Stimulated activated CD8-positive, alpha-beta memory T cell treated with anti-CD3 and anti-CD28 coated beads, Interleukin-12 subunit alpha, Interleukin-12 subunit beta, amount 100 ng/mL, for 24 hours (primary cell): ENCODE measurements around the gene SLC6A20.

ENCODE experiments used
- DNase-seq: peaks from one replicate; pipeline ENCODE4 v3.0.0-alpha.2; 2020; ENCODE audit errors: extremely low read depth

SLC6A20 gene

GRCh38 chr3:45800611-45801010 lies 4.3 kb upstream of the SLC6A20 start:
- DNase-seq, result no peak

DNA sequence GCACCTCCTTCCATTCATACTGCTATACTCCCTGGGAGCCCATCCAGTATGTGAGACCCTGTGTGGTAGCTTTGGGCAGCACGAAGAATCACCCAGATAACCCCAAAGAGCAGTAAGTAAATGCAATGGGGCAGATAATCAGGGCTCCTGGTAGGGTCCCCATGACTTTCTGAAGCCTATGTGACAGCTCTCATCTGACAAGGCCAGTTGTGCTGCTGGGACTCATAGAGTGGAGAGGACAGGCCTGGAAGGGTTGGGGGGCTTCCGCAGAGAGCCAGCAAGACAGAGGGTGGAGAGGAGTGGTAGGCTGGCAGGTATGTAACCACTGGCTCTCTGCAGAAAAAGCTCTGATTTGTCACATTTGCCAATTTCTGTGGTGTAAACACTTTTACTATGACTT lies 3.2 kb upstream of the SLC6A20 start:
- no peak for DNase-seq

DNA sequence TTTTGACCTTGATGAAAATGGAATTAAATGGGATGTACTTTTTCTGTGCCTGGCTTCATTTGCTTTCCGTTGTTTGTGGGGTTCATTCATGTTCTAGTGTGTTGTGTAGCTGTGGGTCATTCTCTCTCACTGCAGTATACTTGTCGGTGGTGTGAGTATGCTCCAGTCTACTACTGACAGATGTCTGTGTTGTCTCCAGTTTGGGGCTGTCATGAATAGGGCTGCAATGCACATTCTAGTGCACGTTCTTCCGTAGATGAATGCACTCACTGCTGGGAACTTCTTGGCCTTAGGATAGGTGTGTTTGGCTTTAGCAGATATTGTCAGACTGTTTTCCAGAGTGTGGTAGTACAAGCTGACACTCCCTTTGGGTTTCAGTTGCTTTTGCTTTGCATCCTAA lies 1.7 kb upstream of the SLC6A20 start:
- no peak for DNase-seq

DNA sequence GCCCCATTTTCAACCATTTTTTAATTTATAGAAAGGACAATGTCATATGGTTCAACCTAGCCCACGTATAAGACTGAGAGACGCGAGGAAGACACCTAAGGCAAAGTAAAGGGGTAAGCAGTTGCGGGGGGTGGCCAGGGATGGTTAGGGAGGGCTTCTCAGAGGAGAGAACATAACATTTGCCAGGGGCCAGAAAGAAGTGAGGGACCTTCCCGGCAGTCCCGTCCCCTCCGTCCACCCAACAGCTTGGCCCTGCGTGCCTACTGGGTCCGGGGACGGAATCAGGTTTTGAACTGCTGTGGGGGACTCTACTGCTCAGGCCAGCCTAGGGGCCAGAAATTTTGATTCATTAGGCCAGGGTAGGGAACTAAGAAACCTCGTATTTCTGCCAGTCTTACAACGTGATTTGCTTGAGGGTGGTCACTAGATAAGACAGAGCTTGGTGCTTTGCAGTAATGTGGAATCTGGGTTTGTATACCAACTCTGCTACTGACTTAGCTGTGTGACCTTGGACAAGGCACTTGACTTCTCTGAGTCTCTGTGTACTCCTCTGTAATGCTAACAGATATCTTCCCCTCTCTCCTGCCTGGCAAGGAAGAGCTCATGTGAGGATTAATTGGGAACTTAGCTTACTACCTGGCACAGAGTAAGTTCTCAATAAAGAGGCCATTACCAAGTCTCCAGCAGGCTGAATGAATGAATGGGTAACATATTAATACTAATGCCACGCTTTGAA lies 734 bp upstream of the SLC6A20 start:
- no peak for DNase-seq

DNA sequence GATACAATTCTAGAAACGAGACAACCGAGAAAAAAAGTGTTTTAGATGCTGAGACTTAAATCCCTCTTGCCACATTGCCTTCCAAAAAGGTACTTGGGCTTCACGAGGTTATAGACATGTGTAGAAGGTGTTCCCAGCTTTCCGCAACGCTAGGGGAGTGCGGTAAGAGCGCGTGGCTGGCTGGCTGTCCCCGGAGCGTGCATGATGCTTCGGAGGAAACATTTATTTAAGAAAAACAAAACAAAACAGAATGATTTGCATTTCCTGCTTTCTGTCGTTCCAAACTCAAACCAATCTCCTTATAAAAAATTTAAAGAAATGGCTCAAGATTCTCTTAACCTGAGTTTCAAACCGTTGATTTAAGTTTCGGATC lies 841 bp downstream of the SLC6A20 start:
- DNase-seq, result no peak

DNA sequence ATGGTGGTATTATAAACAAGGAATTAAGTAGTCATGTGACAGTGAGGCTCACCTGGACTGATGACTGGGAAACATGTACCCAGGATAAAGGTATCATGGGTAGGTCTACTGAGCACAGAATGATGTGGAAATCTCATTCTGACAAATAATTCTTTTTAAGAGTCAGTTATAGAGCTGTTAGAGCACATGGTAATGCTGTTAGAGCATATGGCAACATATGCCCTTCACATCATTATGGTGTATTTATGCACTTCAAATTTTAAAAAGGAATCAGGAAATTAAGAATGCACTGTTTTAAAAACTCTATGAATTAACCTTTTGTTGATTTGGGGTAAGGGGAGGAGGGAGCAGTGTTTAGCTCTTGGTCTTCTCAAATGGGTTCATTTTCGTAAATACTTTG lies 1.7 kb downstream of the SLC6A20 start:
- DNase-seq, result no peak

GRCh38 chr3:45794177-45794560 lies 2.2 kb downstream of the SLC6A20 start:
- DNase-seq, result no peak

GRCh38 chr3:45793482-45794176 lies 2.7 kb downstream of the SLC6A20 start:
- DNase-seq, result no peak

- no peak for DNase-seq
These were observed 3.7 kb downstream of the SLC6A20 start for GRCh38 chr3:45792516-45793172.

- DNase-seq, result no peak
These were observed 4.3 kb downstream of the SLC6A20 start for GRCh38 chr3:45792036-45792435.

DNA sequence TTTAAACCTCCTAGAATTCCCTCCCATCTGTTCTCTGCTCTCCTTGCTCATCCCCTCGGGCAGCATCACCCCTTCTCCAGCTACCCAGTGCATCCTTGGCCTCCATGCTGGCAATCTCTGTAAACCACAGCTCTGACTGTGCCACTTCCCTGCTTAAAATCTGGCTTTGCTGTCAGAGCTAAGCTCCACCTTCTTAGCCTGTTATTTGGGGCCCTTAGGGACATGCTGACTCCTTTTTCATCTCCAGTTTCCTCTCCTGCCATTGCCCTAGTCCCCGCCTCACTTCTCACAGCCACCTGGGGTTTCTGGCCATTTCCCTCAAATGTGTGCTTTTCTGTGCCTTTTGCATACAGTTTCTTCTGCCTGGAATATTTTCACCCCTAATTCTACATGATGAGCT lies 5.7 kb downstream of the SLC6A20 start:
- no peak for DNase-seq

DNA sequence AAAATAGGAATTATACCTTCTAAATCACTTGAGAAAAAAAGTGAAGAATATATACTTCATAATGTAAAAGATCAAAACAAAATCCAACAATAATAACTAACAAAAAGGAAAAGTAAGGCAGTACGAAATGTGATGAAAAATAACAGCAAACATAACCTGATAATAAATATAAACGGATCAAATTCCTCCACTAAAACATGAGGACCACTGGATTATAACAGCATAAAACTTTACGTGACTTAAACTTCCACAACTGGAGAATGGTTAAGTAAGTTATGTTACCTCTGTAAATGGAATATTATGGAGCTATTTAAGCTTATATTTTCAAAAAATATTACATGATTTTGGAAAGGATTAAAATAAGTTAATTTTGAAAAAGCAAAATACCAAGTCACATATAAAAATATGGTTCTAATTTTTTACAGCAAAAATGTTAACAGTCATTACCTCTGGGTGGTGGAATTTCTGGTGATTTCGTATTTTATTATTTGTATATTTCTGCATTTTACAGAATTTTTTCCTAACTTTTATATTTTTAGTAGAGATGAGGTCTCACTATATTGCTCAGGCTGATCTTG lies 7.0 kb downstream of the SLC6A20 start:
- no peak for DNase-seq

DNA sequence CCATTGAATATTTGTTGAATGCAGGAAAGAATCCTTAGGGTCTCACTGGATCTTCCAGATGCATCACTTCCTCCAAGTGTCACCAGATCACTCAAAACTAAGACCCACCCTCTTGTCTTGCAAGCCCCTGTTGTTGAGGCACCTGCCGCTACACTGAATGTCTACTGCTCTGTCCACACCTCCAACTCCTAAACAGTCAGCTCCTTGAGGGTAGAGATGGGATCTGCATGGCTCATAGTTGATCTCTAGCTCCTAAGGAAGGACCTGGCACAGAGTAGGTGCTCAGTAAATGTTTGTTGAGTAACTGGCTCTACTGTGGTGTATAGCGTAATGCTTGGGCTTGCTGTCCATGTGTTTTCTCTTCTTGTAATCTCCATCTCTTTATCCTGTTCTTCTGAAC lies 8.8 kb downstream of the SLC6A20 start:
- DNase-seq, result no peak

DNA sequence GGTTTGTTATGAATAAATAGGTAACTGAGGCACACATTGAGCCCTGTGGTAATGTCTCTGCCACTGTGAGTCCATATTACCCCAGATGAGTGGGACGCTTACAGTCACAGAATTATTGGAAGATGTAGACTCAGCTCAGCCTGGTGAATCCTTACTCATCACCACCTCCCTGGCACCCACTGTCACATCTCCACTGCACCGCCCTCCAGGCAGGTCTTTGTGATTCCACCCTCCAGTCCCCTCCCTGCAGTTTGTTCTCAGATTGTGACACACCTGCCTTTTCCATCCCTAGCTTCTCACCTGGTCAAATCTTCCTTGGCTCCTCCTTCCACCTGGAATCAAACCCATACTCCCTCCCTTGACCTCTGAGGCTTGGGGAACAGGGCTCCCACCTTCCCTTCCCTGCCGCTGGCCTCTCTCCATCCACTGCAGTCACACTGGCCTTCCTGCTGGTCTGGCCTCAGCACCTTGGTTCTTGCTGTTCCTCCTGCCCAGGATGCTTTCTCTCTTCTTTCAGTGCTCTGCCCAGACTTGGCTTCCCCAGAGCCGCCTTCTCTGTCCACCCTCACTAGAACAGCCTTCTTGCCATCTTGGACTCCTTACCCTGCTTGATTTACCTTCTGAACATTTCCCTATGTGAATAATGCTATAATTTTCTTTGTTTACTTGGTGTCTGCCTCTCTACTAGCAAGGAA lies 9.4 kb downstream of the SLC6A20 start:
- DNase-seq, result no peak

GRCh38 chr3:45785605-45786150 lies 10.7 kb downstream of the SLC6A20 start:
- DNase-seq, result no peak

DNA sequence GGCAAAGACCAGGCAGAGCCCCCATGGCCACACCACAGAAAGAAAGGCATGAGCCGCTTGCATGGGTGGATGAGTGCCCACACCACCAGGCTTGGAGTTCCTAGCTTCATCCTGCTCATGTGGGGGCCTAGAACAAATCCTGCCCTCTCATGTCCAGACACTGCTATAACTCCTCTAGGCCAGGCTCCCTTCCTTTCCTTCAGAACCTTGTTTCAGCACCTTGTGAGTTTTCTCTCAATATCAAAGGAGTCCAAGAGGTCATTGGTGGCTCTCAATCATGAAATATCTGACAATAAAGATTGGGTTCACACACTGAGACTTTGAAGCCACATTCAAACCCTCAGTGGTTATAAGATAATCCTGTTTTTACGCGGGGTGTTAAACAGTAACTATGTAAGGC lies 12.7 kb downstream of the SLC6A20 start:
- no peak for DNase-seq

DNA sequence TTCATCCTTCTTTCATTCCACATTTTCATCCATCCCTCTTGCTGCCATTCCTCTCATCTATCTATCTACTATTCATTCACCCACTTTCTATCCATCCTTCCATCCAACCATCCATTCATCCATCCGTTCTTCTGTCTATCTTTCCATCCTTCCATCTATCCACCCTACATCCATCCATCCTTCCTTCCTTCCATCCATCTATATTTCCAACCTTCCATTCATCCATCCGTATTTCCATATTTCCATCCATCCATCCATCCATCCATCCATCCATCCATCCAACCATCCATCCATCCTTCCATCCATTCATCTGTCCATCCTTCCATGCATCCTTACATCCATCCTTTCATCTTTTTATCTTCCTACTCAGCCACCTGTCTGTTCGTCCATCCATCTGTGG lies 14.0 kb downstream of the SLC6A20 start:
- no peak for DNase-seq

GRCh38 chr3:45781841-45782240 lies 14.5 kb downstream of the SLC6A20 start:
- DNase-seq, result no peak

DNA sequence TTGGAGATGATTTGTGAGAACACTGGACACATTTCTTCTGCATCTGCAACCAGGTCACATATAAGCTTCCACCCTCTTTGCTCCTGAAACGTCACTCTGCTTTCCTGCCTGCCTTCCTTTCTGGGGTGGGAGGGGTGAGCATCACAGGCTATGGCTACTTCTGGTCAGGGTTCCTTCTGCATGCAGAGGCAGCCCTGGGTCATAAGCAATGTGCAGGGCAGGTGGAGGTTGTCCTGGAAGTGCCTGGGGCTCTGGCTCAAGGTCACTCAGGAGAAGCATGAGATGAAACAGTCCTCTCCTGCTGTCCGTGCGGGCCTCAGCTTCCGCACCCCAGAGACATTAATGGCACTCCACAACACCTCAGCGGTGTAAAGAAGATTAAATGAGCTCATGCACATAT lies 15.1 kb downstream of the SLC6A20 start:
- no peak for DNase-seq

DNA sequence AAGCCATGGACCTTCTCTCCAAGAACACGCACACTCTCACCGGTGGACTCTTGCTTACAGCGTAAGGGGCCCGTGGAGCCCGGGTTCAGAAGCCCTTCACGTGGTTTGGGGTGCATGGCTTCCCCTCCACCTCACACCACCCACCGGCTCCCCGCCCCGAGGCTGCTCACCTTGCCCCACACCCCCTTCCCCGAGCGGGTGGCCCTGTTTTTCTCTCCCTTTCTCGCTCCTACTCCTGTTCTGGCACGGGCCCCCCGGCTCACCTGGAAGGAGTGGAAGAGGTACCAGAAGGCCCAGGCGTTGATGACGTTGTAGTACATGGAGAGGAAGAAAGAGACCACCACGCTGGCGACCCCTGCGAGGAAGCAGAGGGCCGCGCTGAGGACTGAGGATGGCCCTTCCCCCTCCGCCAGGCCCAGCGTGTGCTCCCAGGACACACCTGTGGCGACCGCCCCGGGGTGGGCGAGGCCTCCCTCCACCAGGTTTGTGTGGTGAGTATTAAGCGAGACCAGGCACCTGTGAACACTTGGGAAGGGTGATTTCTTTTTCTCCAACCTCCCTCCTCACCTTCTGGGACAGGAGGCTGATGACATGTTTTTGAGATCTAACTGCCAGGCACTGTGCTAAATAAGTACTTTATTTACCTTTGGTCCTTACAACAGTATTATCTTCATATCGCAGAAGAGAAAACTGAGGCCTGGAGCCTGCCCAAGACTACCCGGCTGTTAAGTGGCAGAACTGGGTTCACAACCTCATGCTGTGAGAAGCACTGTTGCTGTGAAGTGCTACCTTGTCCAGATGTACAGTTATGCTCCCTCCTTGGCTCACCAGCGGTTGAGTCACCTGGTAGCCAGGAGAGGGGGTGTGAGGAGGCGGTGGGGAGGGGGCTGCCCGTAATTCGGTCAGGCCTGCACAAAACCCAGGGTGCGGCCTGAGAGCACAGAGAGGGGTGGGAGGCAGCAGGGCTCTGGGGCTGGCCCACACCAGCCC lies 16.3 kb downstream of the SLC6A20 start:
- no peak for DNase-seq

DNA sequence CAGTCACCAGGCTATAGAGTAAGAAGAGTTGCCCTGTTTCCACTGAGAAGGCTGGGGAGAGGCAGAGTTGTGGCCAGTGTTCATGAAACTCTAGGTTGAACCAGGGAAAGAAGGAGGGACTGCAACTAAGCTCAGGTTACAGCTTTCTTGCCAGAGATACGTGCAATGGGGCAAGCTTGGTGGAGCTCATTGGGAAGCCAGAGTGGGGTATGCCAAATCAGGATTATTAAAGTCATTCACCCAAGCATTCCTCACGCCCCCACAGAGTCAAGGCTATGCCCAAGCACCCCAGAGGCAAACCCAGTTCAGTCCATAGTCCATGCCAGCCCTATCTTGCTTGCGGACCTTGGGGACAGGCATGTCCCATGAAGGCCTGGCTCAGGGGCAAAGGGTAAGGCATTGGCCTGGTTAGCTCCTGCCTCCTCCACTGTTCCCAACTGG lies 17.6 kb downstream of the SLC6A20 start:
- DNase-seq, result no peak
